ENCODE measurements around the gene PBX1. TPM values are rescaled to one million over a fixed set of nuclear protein-coding genes. Genes with fewer than 3 reads are reported as not detected.

PBX1 gene
- total and polyA plus RNA-seq, 2 of the 4 experiments (the other 2 are of a cell fraction): 13.9 to 17.9 TPM

- H3K14ac ChIP-seq (replicated peaks; ENCODE audit: low read depth, low read length): no peak overlapping the region
- dilution Hi-C loops (cut with HindIII; ENCODE audit: low sequenced_read_pairs, unreplicated experiment): no loop called here
- no peak overlapping the region for H3K9ac ChIP-seq (ENCODE audit: low read depth, low read length)
- H4K91ac ChIP-seq (ENCODE audit: insufficient read depth, low read depth, low read length): no peak overlapping the region
- H2BK5ac ChIP-seq (ENCODE audit: low read depth, low read length, poor library complexity, severe bottlenecking): no peak overlapping the region
- no peak overlapping the region; the same call in 1 of the 2 replicates for H2AK5ac ChIP-seq (ENCODE audit: low read depth, low read length)
- no peak for ATAC-seq (ENCODE audit: low read depth)
- H2BK20ac ChIP-seq (ENCODE audit: low read depth, low read length): no peak overlapping the region
- H2AFZ ChIP-seq (replicated peaks; ENCODE audit: low read length, poor library complexity): no peak overlapping the region
- no peak overlapping the region for H3K18ac ChIP-seq (ENCODE audit: low read depth, low read length)
- H4K20me1 ChIP-seq (ENCODE audit: insufficient read depth, low read length): no peaks in the 10 kb centered on the region
- H4K8ac ChIP-seq (ENCODE audit: low read depth in 2 of 2, low read length in 2 of 2): no peak overlapping the region
- H2BK15ac ChIP-seq (ENCODE audit: low read depth, low read length): no peak overlapping the region
- ChIA-PET POLR2A (ENCODE audit: unreplicated experiment) (no interaction called here), CTCF (interaction anchor here (1.2 kb wide), 1 partner anchor 209 kb away, joined by 3 read pairs; no protein-coding TSS in a partner anchor)
- H3K4me2 ChIP-seq (ENCODE audit: low read depth, low read length): no peak overlapping the region
- no peak overlapping the region for H4K5ac ChIP-seq (ENCODE audit: low read depth, low read length)
- in situ Hi-C loops (cut with MboI; ENCODE audit: low sequenced_read_pairs): no loop called here
- TF ChIP-seq POLR2A (IDR thresholded peaks at IDR 0.05; ENCODE audit: low read depth, low read length) (no peak), BHLHE40 (IDR thresholded peaks at IDR 0.05; ENCODE audit: low read depth, low read length) (no peak), FOS (IDR thresholded peaks at IDR 0.05; ENCODE audit: low read depth, low read length) (no peak), MXI1 (IDR thresholded peaks at IDR 0.05; ENCODE audit: borderline replicate concordance, low read depth, low read length) (no peak), MAFK (IDR thresholded peaks at IDR 0.05; ENCODE audit: low read depth, low read length) (no peak), MAZ (IDR thresholded peaks at IDR 0.05; ENCODE audit: borderline replicate concordance, low read depth, low read length) (no peak), RCOR1 (IDR thresholded peaks at IDR 0.05; ENCODE audit: insufficient replicate concordance, low read length) (no peak), RFX5 (IDR thresholded peaks at IDR 0.05; ENCODE audit: low read depth, low read length) (no peak), CHD1 (IDR thresholded peaks at IDR 0.05; ENCODE audit: low read depth, low read length) (no peak)
- TF ChIP-seq, protein P1, sequence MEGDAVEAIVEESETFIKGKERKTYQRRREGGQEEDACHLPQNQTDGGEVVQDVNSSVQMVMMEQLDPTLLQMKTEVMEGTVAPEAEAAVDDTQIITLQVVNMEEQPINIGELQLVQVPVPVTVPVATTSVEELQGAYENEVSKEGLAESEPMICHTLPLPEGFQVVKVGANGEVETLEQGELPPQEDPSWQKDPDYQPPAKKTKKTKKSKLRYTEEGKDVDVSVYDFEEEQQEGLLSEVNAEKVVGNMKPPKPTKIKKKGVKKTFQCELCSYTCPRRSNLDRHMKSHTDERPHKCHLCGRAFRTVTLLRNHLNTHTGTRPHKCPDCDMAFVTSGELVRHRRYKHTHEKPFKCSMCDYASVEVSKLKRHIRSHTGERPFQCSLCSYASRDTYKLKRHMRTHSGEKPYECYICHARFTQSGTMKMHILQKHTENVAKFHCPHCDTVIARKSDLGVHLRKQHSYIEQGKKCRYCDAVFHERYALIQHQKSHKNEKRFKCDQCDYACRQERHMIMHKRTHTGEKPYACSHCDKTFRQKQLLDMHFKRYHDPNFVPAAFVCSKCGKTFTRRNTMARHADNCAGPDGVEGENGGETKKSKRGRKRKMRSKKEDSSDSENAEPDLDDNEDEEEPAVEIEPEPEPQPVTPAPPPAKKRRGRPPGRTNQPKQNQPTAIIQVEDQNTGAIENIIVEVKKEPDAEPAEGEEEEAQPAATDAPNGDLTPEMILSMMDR (conservative IDR thresholded peaks at IDR 0.05; ENCODE audit: low read depth, low read length): no peak
- TF ChIP-seq, protein P2, sequence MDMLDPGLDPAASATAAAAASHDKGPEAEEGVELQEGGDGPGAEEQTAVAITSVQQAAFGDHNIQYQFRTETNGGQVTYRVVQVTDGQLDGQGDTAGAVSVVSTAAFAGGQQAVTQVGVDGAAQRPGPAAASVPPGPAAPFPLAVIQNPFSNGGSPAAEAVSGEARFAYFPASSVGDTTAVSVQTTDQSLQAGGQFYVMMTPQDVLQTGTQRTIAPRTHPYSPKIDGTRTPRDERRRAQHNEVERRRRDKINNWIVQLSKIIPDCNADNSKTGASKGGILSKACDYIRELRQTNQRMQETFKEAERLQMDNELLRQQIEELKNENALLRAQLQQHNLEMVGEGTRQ (IDR thresholded peaks at IDR 0.05; ENCODE audit: low read depth, low read length): no peak
- no CpG with 5 or more reads among the region's 5 CpGs for WGBS, 2 experiments (ENCODE audit: extremely low coverage in 2 of 2, insufficient read length in 1 of 2)
- H3K27me3 ChIP-seq (ENCODE audit: control insufficient read depth, insufficient read depth, low read length): no peaks in the 10 kb centered on the region
- peaks cover 24% of the 10 kb centered on the region for H3K4me1 ChIP-seq (ENCODE audit: control insufficient read depth, insufficient read depth, low read length)
- no peaks in the 10 kb centered on the region for H3K9me3 ChIP-seq (ENCODE audit: control insufficient read depth, insufficient read depth, low read length)
- H3K79me1 ChIP-seq (ENCODE audit: low read depth in 1 of 2, low read length in 2 of 2): peaks cover 10 to 13% of the 10 kb centered on the region in 2 experiments; a peak in 3 of 4 replicates
- no peak overlapping the region for H3K23ac ChIP-seq (ENCODE audit: low read depth, low read length)
- peak overlapping the region; percentile 2; the same call in 1 of the 2 replicates for H2BK120ac ChIP-seq (ENCODE audit: low read depth, low read length)
- BruUV-seq (replicated peaks): no TSS peak
- intact Hi-C loops (cut with micrococcal nuclease): no loop called here
- peaks cover 6% of the 10 kb centered on the region for H3K9me1 ChIP-seq (ENCODE audit: insufficient read depth, low read length)
- no peak for DNase-seq
- no peak overlapping the region for H3K4ac ChIP-seq (ENCODE audit: low read depth, low read length)
- no peak overlapping the region for H3K4me3 ChIP-seq (ENCODE audit: insufficient read depth, low read depth, low read length)
- peaks cover 10% of the 10 kb centered on the region; the same call in 1 of the 2 replicates for H3K36me3 ChIP-seq (ENCODE audit: control insufficient read depth, insufficient read depth, low read length)
- H2AK9ac ChIP-seq (replicated peaks; ENCODE audit: low read depth, low read length, poor library complexity): no peak overlapping the region
- H3K27ac ChIP-seq (ENCODE audit: insufficient read depth, low read length): no peak overlapping the region
- H3K56ac ChIP-seq (ENCODE audit: extremely low read depth, insufficient read depth, low read length): no peak overlapping the region
Measured at GRCh38 chr1:164590592-164590991, 31.6 kb downstream of the PBX1 start.
